CD4-positive, alpha-beta T cell treated with Interleukin-1 beta for 1 hour (primary cell): ENCODE measurements around the gene CCDC78.

Experiments
- DNase-seq, 2 donors: peaks; one replicate each; pipeline ENCODE4 v3.0.0-alpha.2; 2020 to 2022

The CCDC78 gene

DNA sequence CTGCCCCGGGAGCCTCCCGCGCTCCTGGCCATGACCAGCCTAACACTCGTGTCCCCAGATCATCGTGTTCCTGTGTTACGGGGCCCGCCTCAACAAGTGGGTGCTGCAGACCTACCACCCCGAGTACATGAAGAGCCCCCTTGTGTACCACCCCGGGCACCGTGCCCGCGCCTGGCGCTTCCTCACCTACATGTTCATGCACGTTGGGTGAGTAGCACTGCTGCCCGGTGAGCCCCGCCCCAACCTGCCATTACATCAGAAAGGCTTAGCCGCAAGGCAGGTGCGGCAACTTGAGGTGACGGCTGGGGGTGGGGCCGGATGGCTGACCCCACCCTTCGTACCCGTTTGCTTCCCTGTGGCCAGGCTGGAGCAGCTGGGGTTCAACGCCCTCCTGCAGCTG is 49.3 kb downstream of the CCDC78 start:
- peak; percentile 34 to 53 for DNase-seq

DNA sequence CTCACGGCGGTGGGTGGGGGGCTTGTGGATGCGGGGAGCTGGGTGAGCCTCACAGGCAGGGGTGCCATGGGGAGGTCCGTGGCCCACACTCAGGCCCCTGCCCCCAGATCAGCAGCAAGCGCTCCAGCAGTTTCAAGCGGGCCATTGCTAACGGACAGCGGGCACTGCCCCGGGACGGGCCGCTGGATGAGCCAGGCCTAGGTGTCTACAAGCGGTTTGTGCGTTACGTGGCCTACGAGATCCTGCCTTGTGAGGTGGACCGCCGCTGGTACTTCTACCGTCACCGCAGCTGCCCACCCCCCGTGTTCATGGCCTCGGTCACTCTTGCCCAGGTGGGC is 49.7 kb downstream of the CCDC78 start:
- no peak for DNase-seq

DNA sequence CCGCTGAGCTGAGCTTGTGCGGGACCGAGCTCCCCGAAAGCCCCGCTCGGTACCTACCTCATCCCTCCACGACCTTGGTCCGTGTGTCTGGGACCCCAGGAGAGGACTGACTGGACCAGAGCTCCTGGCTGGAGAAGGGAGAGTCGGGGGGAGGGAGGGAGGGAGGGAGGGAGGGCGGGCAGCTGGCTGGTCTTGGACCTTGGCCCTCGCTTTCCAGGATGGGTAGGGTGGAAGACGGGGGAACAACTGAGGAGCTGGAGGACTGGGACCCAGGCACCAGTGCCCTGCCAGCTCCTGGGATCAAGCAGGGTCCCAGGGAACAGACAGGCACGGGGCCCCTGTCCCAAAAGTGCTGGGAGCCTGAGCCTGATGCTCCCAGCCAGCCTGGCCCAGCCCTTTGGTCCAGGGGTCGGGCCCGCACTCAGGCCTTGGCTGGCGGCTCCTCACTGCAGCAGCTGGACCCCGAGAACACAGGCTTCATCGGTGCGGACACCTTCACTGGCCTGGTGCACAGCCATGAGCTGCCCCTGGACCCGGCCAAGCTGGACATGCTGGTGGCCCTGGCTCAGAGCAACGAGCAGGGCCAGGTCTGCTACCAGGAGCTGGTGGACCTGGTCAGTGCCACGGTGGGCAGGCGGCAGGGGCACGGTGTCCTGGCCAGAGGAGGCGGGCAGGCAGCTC is 50.2 kb downstream of the CCDC78 start:
- no peak for DNase-seq

DNA sequence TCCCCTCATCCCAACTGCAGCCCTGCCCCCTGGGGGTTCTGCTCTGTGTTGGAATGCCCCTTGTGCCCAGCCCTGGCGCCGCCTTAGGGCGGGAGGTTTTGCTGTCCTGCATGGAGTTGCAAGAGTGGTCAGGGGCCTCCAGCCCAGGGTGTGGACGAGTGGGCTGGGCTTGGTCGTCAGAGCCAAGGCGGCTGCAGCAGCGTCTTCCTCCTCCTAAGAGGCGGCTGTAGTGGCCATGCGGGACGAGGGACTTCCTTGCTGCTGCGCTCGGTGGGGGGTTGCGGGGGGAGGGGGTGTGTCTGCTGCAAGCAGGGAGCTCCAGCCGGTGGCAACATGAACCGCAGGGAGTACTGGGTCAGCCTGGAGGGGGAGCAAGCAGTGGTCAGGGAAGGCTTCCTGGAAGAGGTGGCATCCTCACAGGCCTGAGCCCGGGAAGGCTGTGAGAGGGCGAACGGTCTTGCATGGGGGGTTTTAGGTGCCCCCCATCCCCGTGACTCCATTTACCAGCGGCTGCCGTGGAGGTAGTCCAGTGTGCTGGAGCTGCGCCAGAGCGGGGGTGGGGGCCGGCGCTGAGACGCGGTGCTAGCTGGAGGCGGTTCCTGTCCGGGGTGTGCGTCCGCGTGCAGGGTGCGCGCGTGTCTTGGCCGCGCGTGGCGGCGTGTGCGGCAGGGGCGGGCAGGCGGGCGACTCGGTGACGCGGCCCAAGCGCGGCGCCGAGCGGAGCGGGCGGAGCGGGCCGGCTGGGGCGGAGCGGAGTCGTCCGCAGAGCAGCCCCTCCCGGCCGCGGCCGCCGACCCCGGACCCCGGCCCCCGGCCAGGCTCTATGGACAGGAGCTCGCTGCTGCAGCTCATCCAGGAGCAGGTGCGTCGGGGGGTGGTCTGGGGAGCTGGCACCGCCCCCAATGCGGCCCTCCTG is 51.0 kb downstream of the CCDC78 start, which contains the start of gene RHBDL1:
TSS of gene RHBDL1 (plus strand) at position 704 of the 916 bp plus-strand sequence. CDS start at position 824, 120 bp downstream.
- DNase-seq = no peak

DNA sequence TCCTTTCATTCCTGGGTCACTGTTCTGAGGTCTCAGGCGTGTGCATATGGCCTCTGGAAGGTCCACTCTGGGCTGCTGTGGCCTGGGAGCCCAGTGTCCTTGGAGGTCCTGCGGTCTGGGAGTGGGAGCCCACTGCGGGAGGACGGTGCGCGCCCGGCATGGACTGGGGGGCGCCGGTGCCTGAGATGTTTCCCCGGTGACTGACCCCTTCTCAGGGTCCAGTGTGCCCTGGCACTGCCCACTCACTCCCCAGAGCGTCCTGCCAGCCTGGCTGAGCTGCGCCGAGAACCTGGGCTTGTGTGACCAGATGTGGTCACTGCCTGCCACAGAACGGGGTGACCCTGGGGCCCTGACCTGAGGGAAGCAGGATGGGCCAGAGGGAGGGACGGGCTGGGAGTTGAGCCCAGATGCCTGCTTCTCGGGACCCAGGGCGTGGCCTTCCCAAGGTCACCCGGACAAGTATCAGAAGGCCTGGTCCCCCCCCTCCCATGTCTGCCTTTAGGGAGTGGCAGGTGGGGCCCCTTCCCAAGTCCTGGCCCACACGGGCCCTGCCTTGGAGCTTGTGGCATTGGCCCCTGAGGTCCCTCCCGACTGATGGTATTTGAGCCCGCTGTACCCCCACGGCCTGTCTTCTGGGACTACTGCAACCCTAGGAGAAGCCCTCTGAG is 51.9 kb downstream of the CCDC78 start:
- no peak for DNase-seq

DNA sequence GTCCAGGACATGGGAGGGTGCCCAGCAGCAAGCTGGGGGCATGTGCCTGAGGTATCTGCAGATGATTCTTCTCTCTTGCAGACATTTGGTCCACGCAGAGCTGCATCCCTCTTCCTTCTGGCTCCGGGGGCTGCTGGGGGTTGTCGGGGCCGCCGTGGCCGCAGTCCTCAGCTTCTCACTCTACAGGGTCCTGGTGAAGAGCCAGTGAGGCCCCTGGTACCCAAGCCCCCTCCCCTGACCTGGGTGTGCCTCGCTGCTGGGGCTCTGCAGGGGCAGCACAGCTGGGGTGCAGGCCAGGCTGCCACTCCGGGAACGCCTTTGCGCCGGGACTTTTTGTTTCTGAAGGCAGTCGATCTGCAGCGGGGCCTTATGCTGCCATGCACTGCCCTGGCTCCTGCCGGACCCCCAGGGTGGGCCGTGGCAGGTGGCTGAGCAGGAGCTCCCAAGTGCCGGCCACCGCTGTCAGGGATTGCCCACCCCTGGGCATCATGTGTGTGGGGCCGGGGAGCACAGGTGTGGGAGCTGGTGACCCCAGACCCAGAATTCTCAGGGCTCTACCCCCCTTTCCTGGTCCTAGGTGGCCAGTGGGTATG is 52.7 kb downstream of the CCDC78 start:
- DNase-seq = no peak

DNA sequence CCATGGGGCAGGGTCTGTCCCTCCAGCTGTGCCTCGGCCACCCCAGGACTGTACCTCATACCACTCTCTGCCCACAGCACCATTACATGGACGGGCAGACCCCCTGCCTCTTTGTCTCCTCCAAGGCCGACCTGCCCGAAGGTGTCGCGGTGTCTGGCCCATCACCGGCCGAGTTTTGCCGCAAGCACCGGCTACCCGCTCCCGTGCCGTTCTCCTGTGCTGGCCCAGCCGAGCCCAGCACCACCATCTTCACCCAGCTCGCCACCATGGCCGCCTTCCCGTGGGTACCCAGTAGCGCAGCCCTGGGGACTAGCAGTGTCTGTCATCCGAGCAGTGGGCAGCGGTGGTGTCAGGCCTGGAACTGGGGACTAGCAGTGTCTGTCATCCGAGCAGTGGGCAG is 53.4 kb downstream of the CCDC78 start:
- DNase-seq = no peak
